NOMO-1 (cell line): ENCODE data around the gene APBA3.

Experiments used
- DNase-seq, 2 experiments: peaks; one replicate each; lab custom pipeline; 2025; ENCODE audit not compliant: unreplicated experiment in 2 of 2; lab: John Stamatoyannopoulos, UW

The APBA3 gene

DNA sequence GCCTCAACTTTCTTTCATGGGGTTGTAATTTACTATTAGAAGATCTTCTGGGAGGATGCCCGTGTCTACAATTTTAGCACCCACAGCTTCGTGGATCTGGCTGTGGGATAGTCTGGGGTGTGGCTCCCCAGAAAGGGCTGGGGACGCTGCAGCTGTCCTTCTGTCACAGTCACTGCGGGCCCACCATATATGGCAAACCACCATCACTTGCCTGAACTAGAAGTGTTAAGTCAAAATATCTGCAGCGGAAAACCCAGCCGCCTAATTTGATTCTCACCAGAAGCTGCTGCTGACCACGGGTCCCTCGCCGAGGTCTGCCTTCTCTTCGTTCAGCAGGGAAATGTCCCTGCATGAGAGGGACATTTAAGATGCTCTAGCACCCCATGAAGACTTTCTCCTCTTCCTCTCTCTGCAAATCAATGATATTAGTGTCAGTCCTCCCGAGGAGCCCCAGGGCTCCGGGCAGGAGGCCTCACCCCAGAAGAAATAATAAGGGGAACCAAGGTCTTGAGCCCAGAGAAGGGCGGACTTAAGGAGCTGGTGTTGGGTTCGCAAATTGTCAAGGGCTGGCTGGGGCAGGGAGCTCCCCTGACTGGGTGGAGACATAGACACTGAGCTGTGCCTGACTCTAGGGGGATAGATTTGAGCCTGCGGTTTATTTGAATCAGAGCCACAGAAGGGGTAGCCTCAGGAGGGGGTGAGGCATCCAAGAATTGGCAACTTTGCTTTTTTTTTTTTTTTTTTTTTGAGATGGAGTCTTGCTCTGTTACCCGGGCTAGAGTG lies 27.7 kb upstream of the APBA3 start:
- no peak for DNase-seq

GRCh38 chr19:3785938-3786824 lies 24.7 kb upstream of the APBA3 start, which contains the start of gene MATK:
MATK (minus strand) TSS chr19:3786381; CDS start chr19:3785135, 1,246 bp downstream.
- DNase-seq, result peak; percentile 75 to 89

DNA sequence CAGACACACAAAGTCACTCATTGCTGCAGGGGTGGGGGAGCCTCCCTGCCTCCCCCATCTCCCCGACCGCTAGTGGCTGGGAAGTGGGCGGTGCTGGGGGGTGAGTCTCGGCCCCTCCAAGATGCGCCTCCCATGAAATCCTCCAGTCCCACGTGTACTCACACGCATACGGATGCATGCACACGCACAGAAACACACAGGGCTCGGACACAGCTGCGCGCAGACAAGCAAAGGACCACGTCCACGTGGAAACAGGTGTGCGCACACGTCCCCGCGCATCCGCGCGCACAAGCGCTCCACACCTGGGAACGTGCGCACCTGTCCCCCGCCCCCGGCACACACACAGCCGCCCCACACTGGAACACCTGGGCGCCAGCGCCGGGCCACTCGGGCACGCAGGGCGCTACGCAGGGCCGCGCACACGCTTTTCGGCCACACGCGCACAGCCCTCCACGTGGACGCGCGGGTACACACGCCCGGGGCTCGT lies 24.0 kb upstream of the APBA3 start:
- no peak for DNase-seq

DNA sequence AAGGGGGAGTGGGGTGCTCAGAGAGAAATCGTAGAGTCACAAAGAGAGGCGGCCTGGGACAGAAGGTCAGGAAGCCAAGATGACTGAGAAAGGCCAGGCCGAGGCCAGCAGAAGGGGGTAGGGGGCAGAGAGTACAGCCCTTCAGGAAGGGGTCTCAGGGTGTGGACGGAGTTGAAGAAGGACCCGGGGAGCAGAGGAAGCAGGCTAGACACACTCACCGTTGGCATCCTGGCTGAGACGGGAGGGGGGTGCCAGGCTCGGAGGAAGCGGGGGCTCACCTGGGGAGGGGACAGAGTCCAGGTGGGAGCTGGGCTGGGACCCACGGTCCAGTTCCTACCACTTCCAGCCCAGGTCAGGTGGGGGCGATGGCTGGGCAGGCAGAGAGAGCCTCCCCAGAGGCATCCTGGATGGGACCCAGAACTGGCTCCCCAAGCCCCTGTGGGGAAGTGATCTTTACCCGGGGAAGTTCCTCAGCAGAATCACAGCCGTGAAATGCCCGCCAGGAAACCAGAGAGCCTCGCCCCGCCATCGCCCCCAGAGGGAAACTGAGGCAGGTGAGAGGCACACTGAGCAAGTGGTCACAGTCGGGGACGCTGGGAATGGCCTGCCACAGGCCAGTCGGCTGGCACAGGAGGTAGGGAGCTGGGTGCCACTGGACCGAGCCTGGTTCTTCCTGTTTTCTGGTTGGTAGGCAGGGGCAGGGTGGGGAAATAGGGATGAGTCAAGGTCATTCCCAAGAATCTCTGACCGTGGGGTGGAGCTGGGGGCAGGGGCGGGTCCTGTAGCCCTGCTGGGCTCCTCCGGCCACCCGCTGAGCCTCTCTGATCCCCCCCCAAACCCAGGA lies 23.3 kb upstream of the APBA3 start:
- no peak for DNase-seq

DNA sequence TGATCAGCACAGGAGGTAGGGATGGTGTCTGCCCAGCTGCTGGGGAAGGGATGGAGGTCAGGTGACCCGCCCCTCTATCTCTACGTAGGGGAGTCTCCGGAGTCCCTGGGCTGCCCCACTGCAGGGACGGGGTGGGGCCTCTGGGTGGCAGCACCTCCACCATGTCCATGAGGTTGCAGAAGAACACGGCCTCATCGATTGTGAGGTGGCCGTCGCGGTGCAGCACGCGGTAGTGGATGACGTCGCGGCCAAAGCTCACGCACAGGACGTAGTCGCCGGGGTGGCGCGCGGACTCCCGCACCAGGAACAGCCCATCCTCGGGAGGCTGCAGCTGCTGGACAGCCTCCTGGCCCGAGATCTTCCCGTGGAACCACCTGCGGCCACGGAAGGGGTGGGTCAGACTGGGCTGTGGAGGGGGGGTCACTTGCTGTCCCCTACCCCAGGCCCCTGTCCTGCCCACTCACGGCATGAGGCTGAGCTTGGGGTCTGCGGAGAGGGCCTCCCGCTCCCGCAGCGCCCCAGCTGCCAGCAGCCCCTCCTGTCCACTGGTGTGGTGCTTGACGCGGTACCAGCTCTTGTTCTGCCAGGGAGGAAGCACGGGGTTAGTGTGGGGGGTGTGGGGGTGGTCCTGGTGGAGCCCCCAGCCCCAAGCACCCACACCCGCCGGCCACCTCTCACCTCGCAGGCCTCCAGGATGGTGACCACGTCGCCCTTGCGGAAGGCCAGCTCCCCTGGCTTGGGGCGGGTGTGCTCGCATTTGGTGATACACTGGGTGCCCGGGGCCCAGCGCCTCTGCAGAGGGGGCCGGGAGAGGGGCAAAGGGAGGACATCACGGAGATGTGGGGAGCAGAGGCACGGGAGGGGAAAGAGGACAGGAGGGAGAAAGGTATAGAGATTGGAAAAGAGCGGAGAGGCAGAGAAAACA lies 22.4 kb upstream of the APBA3 start:
- DNase-seq, result no peak

GRCh38 chr19:3782903-3783302 lies 21.4 kb upstream of the APBA3 start:
- no peak for DNase-seq

- DNase-seq, result no peak
These were observed 20.8 kb upstream of the APBA3 start for GRCh38 chr19:3782330-3782729.

DNA sequence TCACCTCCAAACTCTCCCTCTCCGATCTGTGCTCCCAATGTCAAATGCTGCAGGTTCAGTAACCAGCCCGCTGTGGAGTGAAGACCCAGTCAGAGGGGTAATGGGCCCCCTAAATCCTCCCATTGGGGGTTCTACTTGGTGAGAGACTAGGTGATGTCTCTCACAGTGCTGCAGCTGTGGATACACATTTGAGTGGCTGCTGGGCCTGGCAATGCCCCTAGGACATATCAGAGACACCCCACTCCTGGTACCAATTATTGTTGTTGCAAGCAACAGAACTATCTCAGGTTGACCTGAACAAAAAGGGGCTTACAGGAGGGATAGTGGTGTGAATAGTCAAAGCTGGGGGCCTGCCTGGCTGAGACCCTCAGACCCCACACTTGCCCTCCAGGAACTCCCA lies 20.1 kb upstream of the APBA3 start:
- DNase-seq, result no peak

- DNase-seq, result peak in 1 of 2 experiments; percentile 16
These were observed 19.4 kb upstream of the APBA3 start for GRCh38 chr19:3780786-3781304.

- DNase-seq, result no peak
These were observed 17.6 kb upstream of the APBA3 start for GRCh38 chr19:3778899-3779723.

DNA sequence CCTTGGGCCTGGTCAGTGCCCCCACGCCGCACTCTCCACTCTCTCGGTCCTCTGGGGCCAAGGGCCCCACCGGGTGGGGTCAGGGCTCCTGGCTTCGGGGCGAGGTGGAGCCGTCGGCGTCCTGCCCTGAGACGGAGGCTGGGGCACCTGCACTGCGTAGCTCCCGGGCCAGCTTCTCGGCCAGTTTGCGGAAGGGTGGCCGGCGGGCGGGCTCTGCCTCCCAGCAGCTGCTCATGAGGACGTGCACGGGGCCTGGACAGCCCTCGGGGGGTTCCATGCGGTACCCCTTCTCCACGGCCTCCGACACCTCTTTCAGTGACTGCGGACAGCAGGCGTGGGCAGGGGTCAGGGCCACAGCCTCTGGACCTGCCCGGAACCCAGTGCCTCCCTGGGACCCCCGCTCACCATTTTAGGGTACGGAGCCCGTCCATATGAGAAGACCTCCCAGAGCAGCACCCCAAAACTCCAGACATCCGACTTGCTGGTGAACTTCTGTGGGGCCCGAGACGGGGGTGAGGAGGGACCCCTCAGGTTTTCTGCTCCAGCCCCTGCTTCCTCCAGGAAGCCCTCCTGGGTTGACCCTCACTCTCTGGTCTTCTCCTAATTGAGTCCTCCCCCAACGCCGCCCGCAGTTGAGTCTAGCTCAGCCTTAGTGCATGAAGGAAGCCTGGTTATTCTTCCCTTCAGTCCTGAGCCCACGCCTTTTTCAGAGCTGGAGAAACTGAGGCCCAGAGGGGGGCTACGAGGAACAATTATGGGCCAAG lies 16.8 kb upstream of the APBA3 start:
- DNase-seq, result no peak

DNA sequence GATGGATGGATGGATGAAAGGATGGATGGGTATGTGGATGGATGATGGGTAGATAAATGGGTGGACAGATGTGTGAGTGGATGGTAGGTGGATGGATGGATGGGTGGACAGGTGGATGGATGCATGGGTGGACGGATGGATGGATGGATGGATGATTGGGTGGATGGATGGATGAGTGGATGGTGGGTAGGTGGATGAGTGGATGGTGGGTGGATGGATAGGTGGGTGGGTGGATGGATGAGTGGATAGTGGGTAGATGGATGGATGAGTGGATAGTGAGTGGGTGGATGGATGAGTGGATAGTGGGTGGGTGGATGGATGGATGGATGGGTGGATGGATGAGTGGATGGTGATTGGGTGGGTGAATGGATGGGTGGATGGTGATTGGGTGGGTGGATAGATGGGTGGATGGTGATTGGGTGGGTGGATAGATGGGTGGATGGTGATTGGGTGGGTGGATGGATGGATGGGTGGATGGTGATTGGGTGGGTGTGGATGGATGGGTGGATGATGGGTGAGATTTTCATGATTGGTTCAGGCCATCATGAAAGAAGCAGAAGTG lies 15.1 kb upstream of the APBA3 start:
- no peak for DNase-seq

GRCh38 chr19:3775831-3776230 lies 14.3 kb upstream of the APBA3 start:
- DNase-seq, result no peak

GRCh38 chr19:3775374-3775711 lies 13.9 kb upstream of the APBA3 start:
- no peak for DNase-seq

DNA sequence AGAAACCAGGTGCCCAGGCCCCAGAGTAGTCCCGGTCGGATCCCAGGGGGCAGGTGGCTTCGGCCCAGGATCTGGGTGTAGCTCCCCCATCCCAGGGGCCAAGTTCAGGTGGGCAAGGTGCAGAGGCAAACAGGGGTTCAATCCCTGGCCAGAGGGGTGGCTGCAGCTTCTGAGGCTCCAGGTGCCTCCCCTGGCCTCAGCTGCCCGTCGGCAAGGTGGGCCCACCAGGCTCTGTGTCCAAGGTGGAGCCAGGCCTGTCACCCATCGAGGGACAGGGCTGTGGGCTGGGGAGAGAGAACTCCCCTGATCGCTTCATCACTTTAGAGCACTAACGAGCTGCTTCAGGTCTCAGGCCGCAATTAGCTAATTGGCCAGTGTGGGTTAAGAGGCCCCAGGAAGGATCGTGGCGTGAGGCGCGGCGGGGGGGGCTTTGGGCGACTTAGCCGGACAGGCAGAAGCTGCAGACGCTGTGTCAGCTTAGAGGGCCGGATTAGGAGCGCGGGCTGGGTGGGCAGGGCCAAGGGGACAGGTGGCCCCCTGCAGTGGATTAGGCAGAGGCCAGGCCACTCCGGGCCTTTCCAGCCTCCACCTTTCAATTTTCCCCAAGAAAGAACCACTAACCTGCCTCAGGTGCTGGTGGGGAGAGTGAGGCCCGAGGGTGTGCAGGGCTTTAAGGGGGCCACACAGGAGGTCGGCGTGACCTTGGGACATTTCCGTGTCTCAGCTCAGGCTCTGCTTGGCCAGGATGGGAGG lies 13.3 kb upstream of the APBA3 start:
- DNase-seq, result peak; percentile 31 to 41

DNA sequence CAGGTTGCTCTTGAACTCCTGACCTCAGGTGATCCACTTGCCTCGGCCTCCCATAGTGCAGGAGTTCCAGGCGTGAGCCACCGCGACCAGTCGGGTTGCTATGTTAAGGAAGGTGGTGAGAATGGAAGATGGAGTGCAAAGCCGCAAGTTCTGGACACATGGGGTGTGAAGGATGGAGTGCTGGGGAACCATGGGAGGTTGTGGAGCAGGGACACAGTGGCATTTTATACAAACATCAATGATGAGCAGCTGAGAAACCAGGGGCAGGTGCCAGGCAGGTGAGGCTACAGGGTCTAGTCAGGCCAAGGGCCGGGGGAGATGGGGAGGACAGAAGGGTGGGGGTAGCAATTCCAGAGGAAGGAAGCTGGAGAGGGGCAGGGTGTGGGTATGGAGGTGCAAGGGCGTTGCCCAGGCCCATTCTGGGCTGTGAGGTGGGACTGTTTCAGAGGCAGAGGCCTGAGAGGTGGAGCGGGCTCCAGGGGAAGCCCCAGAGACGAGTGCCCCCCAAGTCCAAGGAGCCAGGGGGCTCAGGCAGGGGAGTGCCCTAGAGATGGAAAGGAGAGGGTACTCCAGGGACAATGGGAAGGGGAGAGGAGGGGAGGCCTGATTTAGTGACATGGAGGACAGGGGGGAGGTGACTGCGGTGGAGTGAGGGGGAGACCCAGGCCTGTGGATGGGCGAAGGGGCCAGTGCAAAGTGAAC lies 12.5 kb upstream of the APBA3 start:
- no peak for DNase-seq
